NCI-H226 (cell line): ENCODE results near the gene SLC7A11.

Experiments
- DNase-seq: peaks from one replicate; pipeline ENCODE4 v3.0.0-alpha.2; 2015

The SLC7A11 gene

DNA sequence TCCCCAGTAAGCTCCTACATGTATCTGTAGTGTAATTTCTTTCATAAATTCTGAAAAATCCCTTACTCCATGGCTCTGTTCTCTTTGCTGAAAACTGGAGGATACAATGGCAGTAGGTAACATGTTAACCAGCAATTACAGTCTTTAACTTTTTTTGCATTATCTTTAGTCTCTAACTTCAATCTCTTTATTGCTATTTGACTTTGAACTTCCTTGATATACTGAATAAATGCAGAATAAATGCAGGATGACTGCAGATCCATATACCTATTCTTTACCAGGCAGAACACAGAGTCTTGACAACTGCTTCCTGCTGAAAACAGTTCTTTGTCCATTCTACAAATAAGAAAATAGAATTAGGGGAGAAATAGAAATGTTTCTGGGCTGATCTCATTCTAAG, 101.3 kb downstream of the SLC7A11 start:
- no peak for DNase-seq

DNA sequence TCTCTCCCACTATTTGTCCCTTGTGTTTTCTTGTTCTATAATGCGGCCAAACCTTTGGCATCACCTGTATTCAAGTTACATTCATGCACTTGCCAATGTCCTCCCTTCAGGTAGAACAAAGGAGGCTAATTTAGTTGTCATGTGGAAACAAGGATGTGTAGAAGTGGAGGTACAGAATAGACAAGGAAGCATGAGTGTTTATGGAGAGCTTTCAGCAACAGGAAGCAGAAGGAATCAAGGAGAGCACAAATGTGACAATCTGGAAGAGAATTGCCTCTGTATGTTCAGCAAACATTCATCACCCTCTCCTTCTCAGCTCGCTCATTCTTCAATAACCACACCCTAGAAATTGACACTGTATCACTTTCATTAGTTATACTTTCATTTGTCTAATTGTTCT, 103.4 kb downstream of the SLC7A11 start:
- DNase-seq: no peak

DNA sequence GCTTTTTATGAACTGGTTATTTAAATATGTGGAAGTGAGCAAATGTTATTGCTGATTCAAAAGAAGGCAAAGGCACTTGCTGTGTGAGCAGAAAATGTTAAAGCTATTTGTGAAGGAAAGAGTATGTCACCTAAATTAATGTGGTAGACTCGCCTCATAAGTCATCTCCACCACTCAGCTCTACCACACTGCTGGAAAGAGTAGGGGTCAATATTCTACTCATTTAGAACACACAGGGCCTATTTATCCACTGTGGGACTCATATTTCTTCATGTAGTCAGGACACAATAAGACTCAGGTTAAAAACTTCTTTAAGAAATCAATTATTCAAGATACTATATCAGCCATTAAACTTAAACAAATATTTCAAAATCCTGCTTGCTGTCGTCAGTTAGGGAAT, 106.5 kb downstream of the SLC7A11 start:
- no peak for DNase-seq

DNA sequence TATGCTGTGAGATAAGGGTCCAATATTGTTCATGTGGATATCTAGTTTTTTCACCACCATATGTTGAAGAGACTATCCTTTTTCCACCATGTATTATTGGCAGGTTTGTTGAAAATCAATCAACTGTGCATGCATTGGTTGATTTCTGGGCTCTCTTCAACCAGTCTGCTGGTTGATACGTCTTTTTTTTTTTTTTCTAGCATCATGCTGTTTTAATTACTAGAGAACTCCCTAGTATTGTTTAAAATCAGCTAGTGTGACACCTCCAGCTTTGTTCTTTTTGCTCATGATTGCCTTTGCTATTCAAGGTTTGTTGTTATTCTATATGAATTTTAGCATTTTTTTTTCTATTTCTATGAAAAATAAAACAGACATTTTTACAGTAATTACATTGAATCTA, 123.9 kb downstream of the SLC7A11 start:
- DNase-seq: no peak

DNA sequence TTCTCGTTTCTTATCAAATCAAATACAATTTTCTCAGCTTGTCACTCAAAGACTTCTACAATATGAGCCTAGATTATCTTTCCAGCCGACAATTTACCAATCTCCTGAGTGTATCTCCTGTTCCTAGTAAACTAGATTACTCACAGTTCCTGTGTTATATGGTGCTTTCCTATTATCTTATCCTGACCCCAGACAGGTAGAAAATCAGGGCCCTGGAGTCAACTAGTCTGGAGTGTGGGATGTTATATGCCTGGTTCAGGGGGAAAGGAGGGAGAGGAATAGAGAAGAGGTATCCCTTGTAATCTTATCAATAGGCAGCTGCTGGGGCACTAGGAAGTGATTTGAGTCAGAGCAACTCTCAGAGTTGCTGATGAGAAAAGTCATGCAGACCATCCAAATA, 127.1 kb downstream of the SLC7A11 start:
- DNase-seq: no peak

DNA sequence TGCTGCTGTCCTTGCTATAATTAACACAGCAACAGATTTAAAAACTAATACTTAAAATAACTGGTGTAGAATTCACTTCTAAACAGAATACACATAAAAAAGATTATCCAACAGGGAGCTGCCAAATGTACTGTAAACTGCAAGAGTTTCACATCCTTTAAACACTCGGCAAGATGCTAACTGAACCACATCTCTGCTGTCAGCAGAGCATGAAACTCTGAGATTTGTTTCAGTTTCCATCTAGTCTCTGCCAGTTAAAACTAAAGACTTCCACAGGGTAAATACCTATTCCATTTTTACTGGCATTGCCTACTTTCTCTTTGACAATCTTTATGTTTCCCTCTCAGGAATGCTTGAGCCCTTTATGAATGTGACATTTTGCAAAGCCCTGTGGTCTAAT, 127.7 kb downstream of the SLC7A11 start:
- no peak for DNase-seq
